Colonic mucosa (tissue), 4 donors: ENCODE measurements around the gene TBC1D19. TPM values are rescaled to one million over a fixed set of nuclear protein-coding genes. Genes with fewer than 3 reads are reported as not detected.

Experiments used
- DNase-seq: peaks from one replicate; pipeline ENCODE4 v3.0.0-alpha.2; 2020
- H3K27ac ChIP-seq: fragments of 200-600 bp; one replicate; pipeline ENCODE4 v1.8.0; 2021
- H3K27me3 ChIP-seq: fragments of 200-600 bp; one replicate; pipeline ENCODE4 v1.8.0; 2021
- H3K36me3 ChIP-seq: fragments of 200-600 bp; one replicate; pipeline ENCODE4 v1.8.0; 2021
- H3K4me1 ChIP-seq: fragments of 200-600 bp; one replicate; pipeline ENCODE4 v1.8.0; 2021; ENCODE audit warnings: mild to moderate bottlenecking
- H3K4me3 ChIP-seq: fragments of 200-600 bp; one replicate; pipeline ENCODE4 v1.8.0; 2021
- H3K9ac ChIP-seq, 2 donors: one replicate each; pipeline ENCODE4 v1.7.0; 2013; ENCODE audit warnings: control low read depth in 2 of 2, low read depth in 2 of 2, low read length in 2 of 2
- H3K9me3 ChIP-seq: fragments of 200-600 bp; one replicate; pipeline ENCODE4 v1.8.0; 2021
- CTCF ChIP-seq: fragments of 200-600 bp; IDR thresholded peaks from one replicate; pipeline ENCODE4 v1.8.0; 2022; ENCODE audit warnings: antibody characterized with exemption, mild to moderate bottlenecking
- intact Hi-C: fragments of 100-400 bp; cut with DNase I; formaldehyde crosslinking; loops from one replicate; pipeline ENCODE4 v1.14.1; 2022
- total RNA-seq, 2 donors: library from RNA; stranded (reverse); fragmentation: NEBNext Ultra II Directional in 1 of 2; extraction: Animal tissue kit (Norgen Biotek cat#: 25700) in 1 of 2; gene quantifications; one replicate each; pipeline ENCODE4 v1.2.1, GENCODE V29; 2021
- donor health status: healthy.
- donor health status: DM: no; HTN: no; CAD: no.
- donor health status: DM: no; HTN: no; CAD: no.

The TBC1D19 gene
- total RNA-seq, 2 donors from 2014 or later: 2.6 to 4.0 TPM

- intact Hi-C loops: no loop called here
- no peaks in the 10 kb centered on the region for H3K4me1 ChIP-seq
- H3K27me3 ChIP-seq: no peaks in the 10 kb centered on the region
- no peaks in the 10 kb centered on the region for H3K36me3 ChIP-seq
- DNase-seq: no peak
- H3K27ac ChIP-seq: no peak overlapping the region
- H3K9ac ChIP-seq: no peak overlapping the region
- no peak for TF ChIP-seq CTCF
- H3K9me3 ChIP-seq: no peaks in the 10 kb centered on the region
- no peak overlapping the region for H3K4me3 ChIP-seq
Observed at GRCh38 chr4:26791346-26791745, 207.5 kb downstream of the TBC1D19 start.

GRCh38 chr4:26792639-26793038, 208.8 kb downstream of the TBC1D19 start:
- Histone ChIP-seq H3K4me1 (no peaks in the 10 kb centered on the region), H3K27me3 (no peaks in the 10 kb centered on the region), H3K27ac (no peak overlapping the region), H3K36me3 (no peaks in the 10 kb centered on the region), H3K9ac (no peak overlapping the region), H3K9me3 (no peaks in the 10 kb centered on the region), H3K4me3 (no peak overlapping the region)
- intact Hi-C loops: no loop called here
- no peak for TF ChIP-seq CTCF
- DNase-seq: no peak

- Histone ChIP-seq H3K27ac (no peak overlapping the region), H3K4me3 (no peak overlapping the region), H3K4me1 (no peaks in the 10 kb centered on the region), H3K9me3 (no peaks in the 10 kb centered on the region), H3K9ac (no peak overlapping the region), H3K27me3 (no peaks in the 10 kb centered on the region), H3K36me3 (no peaks in the 10 kb centered on the region)
- intact Hi-C loops: no loop called here
- TF ChIP-seq CTCF: no peak
- no peak for DNase-seq
Observed at GRCh38 chr4:26793735-26794134, 209.9 kb downstream of the TBC1D19 start.

- H3K9ac ChIP-seq: no peak overlapping the region
- H3K27ac ChIP-seq: no peak overlapping the region
- H3K4me3 ChIP-seq: no peak overlapping the region
- H3K36me3 ChIP-seq: no peaks in the 10 kb centered on the region
- H3K4me1 ChIP-seq: no peaks in the 10 kb centered on the region
- DNase-seq: no peak
- H3K9me3 ChIP-seq: no peaks in the 10 kb centered on the region
- intact Hi-C loops: no loop called here
- H3K27me3 ChIP-seq: no peaks in the 10 kb centered on the region
- TF ChIP-seq CTCF: no peak
Observed at GRCh38 chr4:26796081-26796480, 212.2 kb downstream of the TBC1D19 start.

- Histone ChIP-seq H3K27ac (no peak overlapping the region), H3K4me1 (no peaks in the 10 kb centered on the region), H3K4me3 (no peak overlapping the region), H3K36me3 (no peaks in the 10 kb centered on the region), H3K9ac (no peak overlapping the region), H3K27me3 (no peaks in the 10 kb centered on the region), H3K9me3 (no peaks in the 10 kb centered on the region)
- DNase-seq: no peak
- no peak for TF ChIP-seq CTCF
- intact Hi-C loops: no loop called here
Observed at GRCh38 chr4:26802790-26803189, 218.9 kb downstream of the TBC1D19 start.
